HL-60 (cell line): Measurements from ENCODE around the gene CRBN.

Source experiments
- CTCF ChIP-seq: IDR thresholded peaks from one replicate; pipeline ENCODE4 v1.5.1; 2011; ENCODE audit warnings: low read length, control low read depth, inconsistent platforms; ENCODE audit not compliant: insufficient read depth
- POLR2AphosphoS5 ChIP-seq: IDR thresholded peaks from 2 replicates; pipeline ENCODE4 v1.6.1; 2012; ENCODE audit warnings: low read depth
- REST ChIP-seq: IDR thresholded peaks from 2 replicates; pipeline ENCODE4 v1.6.1; 2012; ENCODE audit warnings: low read depth; ENCODE audit not compliant: insufficient replicate concordance
- SPI1 ChIP-seq: IDR thresholded peaks from 2 replicates; pipeline ENCODE4 v1.6.1; 2012; ENCODE audit warnings: low read depth, mild to moderate bottlenecking, borderline replicate concordance

- TF ChIP-seq CTCF (no peak), REST (no peak), POLR2AphosphoS5 (no peak), SPI1 (no peak)
Measured at GRCh38 chr3:3189102-3189727, 9.7 kb upstream of the CRBN start.
